ENCODE measurements around the gene KPNA6.
"Not testable (repeated sequence)": the region's sequence is repeated elsewhere in the genome, so short reads cannot be mapped to it uniquely, and the experiment has no call there.

Gene KPNA6

GRCh38 chr1:32143302-32143695, 35.4 kb downstream of the KPNA6 start:
- DNase-seq, result not testable (repeated sequence)

- no peak for DNase-seq
Measured at GRCh38 chr1:32144033-32144432, 36.2 kb downstream of the KPNA6 start.

GRCh38 chr1:32147799-32148198, 39.9 kb downstream of the KPNA6 start:
- DNase-seq, result not testable (repeated sequence)

GRCh38 chr1:32150847-32151246, 43.0 kb downstream of the KPNA6 start:
- no peak for DNase-seq

GRCh38 chr1:32151319-32151787, 43.5 kb downstream of the KPNA6 start:
- no peak for DNase-seq

- no peak for DNase-seq
Measured at GRCh38 chr1:32159189-32159588, 51.3 kb downstream of the KPNA6 start.

GRCh38 chr1:32163405-32163804, 55.5 kb downstream of the KPNA6 start:
- DNase-seq, result no peak

- not testable (repeated sequence) for DNase-seq
Measured at GRCh38 chr1:32165633-32166032, 57.8 kb downstream of the KPNA6 start.

- DNase-seq, result no peak
Measured at GRCh38 chr1:32170991-32171390, 63.1 kb downstream of the KPNA6 start.

GRCh38 chr1:32172621-32173245, 64.9 kb downstream of the KPNA6 start:
- no peak for DNase-seq

- no peak for DNase-seq
Measured at GRCh38 chr1:32178380-32179192, 70.7 kb downstream of the KPNA6 start.

- DNase-seq, result no peak
Measured at GRCh38 chr1:32179193-32179442, 71.3 kb downstream of the KPNA6 start.

GRCh38 chr1:32179443-32180185, 71.8 kb downstream of the KPNA6 start, which contains the start of gene TXLNA:
TSS of gene TXLNA (plus strand) at chr1:32179675. CDS start at chr1:32180346, 671 bp downstream.
- DNase-seq, result peak; percentile 88

- peak; percentile 25 for DNase-seq
Measured at GRCh38 chr1:32180186-32181060, 72.6 kb downstream of the KPNA6 start.

- no peak for DNase-seq
Measured at GRCh38 chr1:32181065-32181464, 73.2 kb downstream of the KPNA6 start.

GRCh38 chr1:32181563-32181962, 73.7 kb downstream of the KPNA6 start:
- no peak for DNase-seq

- no peak for DNase-seq
Measured at GRCh38 chr1:32182060-32182459, 74.2 kb downstream of the KPNA6 start.

GRCh38 chr1:32184650-32185049, 76.8 kb downstream of the KPNA6 start:
- no peak for DNase-seq

- DNase-seq, result no peak
Measured at GRCh38 chr1:32186077-32186476, 78.2 kb downstream of the KPNA6 start.

- DNase-seq, result no peak
Measured at GRCh38 chr1:32186491-32186890, 78.6 kb downstream of the KPNA6 start.

GRCh38 chr1:32187850-32188249, 80.0 kb downstream of the KPNA6 start:
- no peak for DNase-seq

GRCh38 chr1:32192220-32192948, 84.5 kb downstream of the KPNA6 start:
- no peak for DNase-seq

All from NCI-H146 (cell line).